Neural crest cell (in vitro differentiated cells): ENCODE data around the gene SGSM2. TPM values are rescaled to one million over a fixed set of nuclear protein-coding genes. Genes with fewer than 3 reads are reported as not detected.

Experiments
- DNase-seq: peaks from one replicate; pipeline ENCODE4 v3.0.0; 2021; ENCODE audit warnings: low read depth, mixed read lengths, low spot score
- H3K27ac Mint-ChIP-seq: one replicate; pipeline ENCODE4 v1.8.0; 2021; ENCODE audit warnings: mild to moderate bottlenecking, mixed read lengths; ENCODE audit not compliant: unreplicated experiment
- H3K27me3 Mint-ChIP-seq: 2 replicates; pipeline ENCODE4 v1.8.0; 2021; ENCODE audit warnings: low read depth, mild to moderate bottlenecking, mixed read lengths
- H3K36me3 Mint-ChIP-seq: 2 replicates; pipeline ENCODE4 v1.8.0; 2021; ENCODE audit warnings: low read depth, mild to moderate bottlenecking, mixed read lengths
- H3K4me1 Mint-ChIP-seq: 2 replicates; pipeline ENCODE4 v1.8.0; 2021; ENCODE audit warnings: mixed read lengths
- H3K4me3 Mint-ChIP-seq: one replicate; pipeline ENCODE4 v1.8.0; 2021; ENCODE audit warnings: mild to moderate bottlenecking, mixed read lengths
- H3K9me3 Mint-ChIP-seq: 2 replicates; pipeline ENCODE4 v1.8.0; 2021; ENCODE audit warnings: mixed read lengths
- CTCF ChIP-seq: fragments of 200-600 bp; sonication (generic); conservative IDR thresholded peaks from 2 replicates; pipeline ENCODE4 v1.5.0; 2021; ENCODE audit warnings: antibody characterized with exemption, mild to moderate bottlenecking
- long read RNA-seq: library from polyadenylated mRNA; unstranded; transcript quantifications from one replicate; pipeline ENCODE4 v2.0.0, GENCODE V29; 2020
- total RNA-seq: library from RNA; stranded (reverse); gene quantifications from 2 replicates; pipeline ENCODE4 v1.2.1, GENCODE V29; 2021

The SGSM2 gene, protein sequence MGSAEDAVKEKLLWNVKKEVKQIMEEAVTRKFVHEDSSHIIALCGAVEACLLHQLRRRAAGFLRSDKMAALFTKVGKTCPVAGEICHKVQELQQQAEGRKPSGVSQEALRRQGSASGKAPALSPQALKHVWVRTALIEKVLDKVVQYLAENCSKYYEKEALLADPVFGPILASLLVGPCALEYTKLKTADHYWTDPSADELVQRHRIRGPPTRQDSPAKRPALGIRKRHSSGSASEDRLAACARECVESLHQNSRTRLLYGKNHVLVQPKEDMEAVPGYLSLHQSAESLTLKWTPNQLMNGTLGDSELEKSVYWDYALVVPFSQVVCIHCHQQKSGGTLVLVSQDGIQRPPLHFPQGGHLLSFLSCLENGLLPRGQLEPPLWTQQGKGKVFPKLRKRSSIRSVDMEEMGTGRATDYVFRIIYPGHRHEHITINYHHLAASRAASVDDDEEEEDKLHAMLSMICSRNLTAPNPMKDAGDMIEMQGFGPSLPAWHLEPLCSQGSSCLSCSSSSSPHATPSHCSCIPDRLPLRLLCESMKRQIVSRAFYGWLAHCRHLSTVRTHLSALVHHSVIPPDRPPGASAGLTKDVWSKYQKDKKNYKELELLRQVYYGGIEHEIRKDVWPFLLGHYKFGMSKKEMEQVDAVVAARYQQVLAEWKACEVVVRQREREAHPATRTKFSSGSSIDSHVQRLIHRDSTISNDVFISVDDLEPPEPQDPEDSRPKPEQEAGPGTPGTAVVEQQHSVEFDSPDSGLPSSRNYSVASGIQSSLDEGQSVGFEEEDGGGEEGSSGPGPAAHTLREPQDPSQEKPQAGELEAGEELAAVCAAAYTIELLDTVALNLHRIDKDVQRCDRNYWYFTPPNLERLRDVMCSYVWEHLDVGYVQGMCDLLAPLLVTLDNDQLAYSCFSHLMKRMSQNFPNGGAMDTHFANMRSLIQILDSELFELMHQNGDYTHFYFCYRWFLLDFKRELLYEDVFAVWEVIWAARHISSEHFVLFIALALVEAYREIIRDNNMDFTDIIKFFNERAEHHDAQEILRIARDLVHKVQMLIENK
- total RNA-seq, result 92.1 and 102 TPM in 2 replicates
- long read RNA-seq, partial matches to known transcripts, result 3 of 5 reads
- long read RNA-seq, other reads (novel, unspliced or antisense), result 2 of 5 reads

GRCh38 chr17:2336852-2337543 lies at the start of gene SGSM2:
SGSM2 (plus strand) TSS chr17:2337501; CDS start chr17:2337689, 188 bp downstream.
- H3K9me3 Mint-ChIP-seq, result no peaks in the 10 kb centered on the region
- no peak for TF ChIP-seq CTCF
- peak; percentile 67 for DNase-seq
- no peaks in the 10 kb centered on the region for H3K27me3 Mint-ChIP-seq
- H3K27ac Mint-ChIP-seq, result peak within 1 kb of the TSS; percentile 99
- peak within 1 kb of the TSS; percentile 99 for H3K4me3 Mint-ChIP-seq
- peaks cover 9% of the 10 kb centered on the region for H3K36me3 Mint-ChIP-seq
- peaks cover 28% of the 10 kb centered on the region for H3K4me1 Mint-ChIP-seq

- Mint-ChIP-seq H3K27me3 (no peaks in the 10 kb centered on the region), H3K27ac (no peak overlapping the region), H3K4me3 (no peak overlapping the region), H3K36me3 (peaks cover 26% of the 10 kb centered on the region), H3K9me3 (no peaks in the 10 kb centered on the region), H3K4me1 (peaks cover 10% of the 10 kb centered on the region)
- TF ChIP-seq CTCF, result no peak
- DNase-seq, result no peak
Measured at GRCh38 chr17:2289878-2290478, 47.3 kb upstream of the SGSM2 start.

DNA sequence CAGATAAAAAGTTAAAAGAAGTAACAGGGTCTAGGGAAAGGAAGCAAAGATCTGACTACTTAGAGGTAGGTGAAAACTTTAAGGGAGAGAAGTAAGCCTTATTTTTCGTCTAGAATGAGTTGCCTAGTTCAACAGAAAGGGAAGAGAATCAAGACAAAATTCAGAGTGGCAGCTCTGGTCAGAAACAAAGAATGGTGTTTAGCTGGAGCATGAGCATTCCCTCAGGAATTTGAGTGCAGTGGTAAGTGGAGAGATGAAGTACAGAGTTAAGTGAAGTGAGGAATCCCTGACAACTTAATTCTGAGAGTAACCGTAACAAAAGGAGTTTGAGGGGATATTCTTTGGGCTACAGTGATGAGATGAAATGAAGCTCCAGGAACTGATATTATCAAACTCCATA lies 45.2 kb upstream of the SGSM2 start:
- H3K4me3 Mint-ChIP-seq, result no peak overlapping the region
- peaks cover 38% of the 10 kb centered on the region for H3K36me3 Mint-ChIP-seq
- H3K9me3 Mint-ChIP-seq, result no peaks in the 10 kb centered on the region
- H3K4me1 Mint-ChIP-seq, result peaks cover 13% of the 10 kb centered on the region
- no peak overlapping the region for H3K27ac Mint-ChIP-seq
- DNase-seq, result no peak
- no peaks in the 10 kb centered on the region for H3K27me3 Mint-ChIP-seq
- TF ChIP-seq CTCF, result no peak

DNA sequence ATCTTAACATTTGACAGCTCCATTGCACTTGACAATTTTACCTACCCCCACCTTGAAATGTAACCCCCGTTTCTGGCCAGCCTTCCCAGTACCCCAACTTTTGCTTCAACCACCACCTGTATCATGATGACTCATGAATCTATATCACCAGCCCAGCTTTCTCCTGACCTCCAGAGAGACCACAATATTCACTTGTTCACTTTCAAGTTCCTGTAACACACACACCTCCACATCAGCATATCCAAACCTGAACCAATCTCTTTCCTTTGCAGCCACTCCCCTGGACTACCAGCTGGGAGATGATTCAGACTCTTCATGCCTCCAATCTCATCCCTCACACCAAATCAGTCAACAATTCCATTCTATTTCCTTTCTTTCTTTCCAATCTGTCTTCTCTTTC lies 41.7 kb upstream of the SGSM2 start:
- no peak for TF ChIP-seq CTCF
- Mint-ChIP-seq H3K27me3 (no peaks in the 10 kb centered on the region), H3K4me1 (peaks cover 19% of the 10 kb centered on the region), H3K9me3 (no peaks in the 10 kb centered on the region), H3K36me3 (peaks cover 46% of the 10 kb centered on the region), H3K27ac (no peak overlapping the region), H3K4me3 (no peak overlapping the region)
- DNase-seq, result no peak

DNA sequence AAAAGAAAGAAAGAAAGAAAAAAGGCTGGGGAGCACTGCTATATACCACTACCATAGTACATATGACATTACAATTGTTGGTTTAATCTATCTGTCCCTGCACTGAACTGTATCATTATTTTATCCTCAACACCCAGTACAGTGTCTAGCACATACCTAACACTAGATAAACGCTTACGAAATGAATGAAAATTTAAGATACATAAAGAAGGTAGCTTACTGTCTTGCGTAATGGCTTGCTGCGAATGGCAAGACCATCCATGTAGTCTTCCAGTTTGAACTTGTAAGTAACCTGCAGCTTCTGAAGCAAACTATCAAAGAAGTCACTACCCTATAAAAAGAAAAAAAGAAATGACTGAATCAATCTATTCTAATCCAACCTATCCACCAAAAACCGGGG lies 40.3 kb upstream of the SGSM2 start:
- TF ChIP-seq CTCF, result no peak
- H3K4me1 Mint-ChIP-seq, result peaks cover 31% of the 10 kb centered on the region
- H3K36me3 Mint-ChIP-seq, result peaks cover 38% of the 10 kb centered on the region
- no peak for DNase-seq
- no peaks in the 10 kb centered on the region for H3K27me3 Mint-ChIP-seq
- H3K9me3 Mint-ChIP-seq, result no peaks in the 10 kb centered on the region
- H3K27ac Mint-ChIP-seq, result no peak overlapping the region
- H3K4me3 Mint-ChIP-seq, result no peak overlapping the region
